ENCODE measurements around the gene GRID1.

GRID1 gene

DNA sequence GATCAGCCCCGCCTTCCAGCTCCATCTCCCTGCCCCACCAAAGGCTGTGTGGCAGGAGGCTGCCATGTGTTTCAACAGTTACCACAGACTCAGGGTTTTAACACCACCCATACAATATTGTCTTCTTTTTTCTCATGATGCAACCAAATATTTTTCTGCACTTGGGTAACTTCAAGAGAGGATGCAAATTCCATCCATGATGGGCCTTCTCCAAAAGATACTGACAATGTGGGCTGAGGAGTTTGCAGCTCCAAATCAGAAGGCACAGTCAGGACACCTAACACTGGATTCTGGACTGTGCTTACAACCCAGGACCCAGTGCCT lies 347.9 kb downstream of the GRID1 start:
- TF ChIP-seq, protein P1, sequence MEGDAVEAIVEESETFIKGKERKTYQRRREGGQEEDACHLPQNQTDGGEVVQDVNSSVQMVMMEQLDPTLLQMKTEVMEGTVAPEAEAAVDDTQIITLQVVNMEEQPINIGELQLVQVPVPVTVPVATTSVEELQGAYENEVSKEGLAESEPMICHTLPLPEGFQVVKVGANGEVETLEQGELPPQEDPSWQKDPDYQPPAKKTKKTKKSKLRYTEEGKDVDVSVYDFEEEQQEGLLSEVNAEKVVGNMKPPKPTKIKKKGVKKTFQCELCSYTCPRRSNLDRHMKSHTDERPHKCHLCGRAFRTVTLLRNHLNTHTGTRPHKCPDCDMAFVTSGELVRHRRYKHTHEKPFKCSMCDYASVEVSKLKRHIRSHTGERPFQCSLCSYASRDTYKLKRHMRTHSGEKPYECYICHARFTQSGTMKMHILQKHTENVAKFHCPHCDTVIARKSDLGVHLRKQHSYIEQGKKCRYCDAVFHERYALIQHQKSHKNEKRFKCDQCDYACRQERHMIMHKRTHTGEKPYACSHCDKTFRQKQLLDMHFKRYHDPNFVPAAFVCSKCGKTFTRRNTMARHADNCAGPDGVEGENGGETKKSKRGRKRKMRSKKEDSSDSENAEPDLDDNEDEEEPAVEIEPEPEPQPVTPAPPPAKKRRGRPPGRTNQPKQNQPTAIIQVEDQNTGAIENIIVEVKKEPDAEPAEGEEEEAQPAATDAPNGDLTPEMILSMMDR (IDR thresholded peaks at IDR 0.05; ENCODE audit: insufficient read depth, missing control alignments): no peak
- DNase-seq (ENCODE audit: insufficient read length, low spot score) (no peak), FAIRE-seq (no peak)

DNA sequence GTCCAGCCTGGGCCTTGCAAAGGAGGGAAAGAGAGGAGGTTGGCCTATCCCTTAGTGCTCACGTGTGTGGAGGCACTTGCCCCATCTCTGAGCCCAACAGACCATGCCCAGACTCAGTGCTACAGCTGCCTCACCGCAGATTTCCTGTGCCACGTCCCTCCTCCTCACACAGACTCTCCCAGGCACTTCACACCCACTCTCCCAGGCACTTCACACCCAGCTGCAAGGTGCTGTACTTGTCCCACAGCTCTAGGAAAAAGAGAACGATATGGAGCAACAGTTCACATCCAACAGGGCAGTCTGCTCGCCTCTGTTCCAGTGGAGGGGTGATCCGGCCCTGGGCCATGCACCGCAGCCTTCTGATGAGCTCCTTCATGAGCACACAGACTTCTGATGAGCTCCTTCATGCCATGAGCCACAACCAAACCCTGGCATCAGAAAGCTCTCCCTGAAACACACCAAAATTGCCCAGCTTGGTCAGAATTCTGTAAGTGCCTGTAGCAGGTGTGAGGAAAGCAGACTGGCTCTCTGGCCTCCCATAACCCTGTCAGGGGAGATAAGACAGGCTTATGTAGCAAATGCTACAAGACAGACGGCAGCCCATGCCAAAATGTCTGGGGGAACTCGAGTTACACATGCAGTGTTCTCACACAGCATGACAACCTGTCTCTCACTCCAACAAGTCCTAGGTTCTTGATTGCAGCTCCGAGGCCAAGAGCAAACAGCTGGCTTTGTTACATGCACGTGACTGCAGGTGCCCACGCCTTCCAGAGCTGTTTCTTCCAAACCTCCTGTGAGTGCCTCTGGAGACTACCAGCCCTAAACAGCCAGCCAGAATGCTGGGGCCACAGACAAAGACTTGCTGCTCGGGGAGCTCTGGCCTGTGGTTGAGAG lies 348.5 kb downstream of the GRID1 start:
- DNase-seq (ENCODE audit: insufficient read length, low spot score) (no peak), FAIRE-seq (no peak)
- TF ChIP-seq, protein P1 (IDR thresholded peaks at IDR 0.05; ENCODE audit: insufficient read depth, missing control alignments): no peak

DNA sequence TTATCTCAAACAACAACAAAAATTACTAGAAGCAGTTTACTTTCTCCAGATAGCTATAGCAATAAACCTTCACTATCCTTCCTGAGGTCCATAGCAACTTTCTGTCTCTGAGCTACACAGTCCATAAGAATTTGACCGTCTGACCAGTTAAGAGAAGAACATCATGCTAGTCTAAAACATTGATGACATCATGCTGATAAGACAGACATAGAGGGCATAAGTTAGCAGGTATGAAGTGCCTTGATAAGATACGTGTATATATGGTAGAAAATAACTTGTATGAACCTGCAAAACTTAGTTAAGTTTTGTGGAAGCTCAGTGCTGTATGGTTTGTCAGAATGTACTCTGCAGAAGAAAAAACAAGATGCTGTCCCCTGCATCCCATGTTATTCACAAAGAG lies 353.0 kb downstream of the GRID1 start:
- TF ChIP-seq, protein P1 (IDR thresholded peaks at IDR 0.05; ENCODE audit: insufficient read depth, missing control alignments): no peak
- no peak for FAIRE-seq
- no peak for DNase-seq (ENCODE audit: insufficient read length, low spot score)

DNA sequence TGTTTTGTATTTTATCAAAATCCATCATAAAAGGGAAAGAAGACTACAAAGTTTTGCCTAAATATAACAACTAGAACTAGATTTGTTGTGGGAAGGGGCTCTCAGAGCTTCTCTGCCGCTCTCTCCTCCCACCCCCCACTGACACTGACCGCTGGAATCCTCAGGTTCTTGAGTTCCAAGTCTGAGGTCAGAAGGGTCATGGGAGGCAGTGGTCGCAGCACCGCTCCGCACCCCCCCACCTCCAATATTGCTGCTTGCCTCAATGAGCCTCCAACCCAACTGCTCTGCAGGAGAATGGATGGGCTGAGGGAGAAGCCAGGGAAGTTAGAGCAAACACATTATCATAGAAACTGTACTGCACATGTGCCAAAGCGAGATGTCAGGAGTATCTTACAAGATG lies 359.4 kb downstream of the GRID1 start:
- FAIRE-seq (no peak), DNase-seq (ENCODE audit: insufficient read length, low spot score) (no peak)
- TF ChIP-seq, protein P1 (IDR thresholded peaks at IDR 0.05; ENCODE audit: insufficient read depth, missing control alignments): no peak

DNA sequence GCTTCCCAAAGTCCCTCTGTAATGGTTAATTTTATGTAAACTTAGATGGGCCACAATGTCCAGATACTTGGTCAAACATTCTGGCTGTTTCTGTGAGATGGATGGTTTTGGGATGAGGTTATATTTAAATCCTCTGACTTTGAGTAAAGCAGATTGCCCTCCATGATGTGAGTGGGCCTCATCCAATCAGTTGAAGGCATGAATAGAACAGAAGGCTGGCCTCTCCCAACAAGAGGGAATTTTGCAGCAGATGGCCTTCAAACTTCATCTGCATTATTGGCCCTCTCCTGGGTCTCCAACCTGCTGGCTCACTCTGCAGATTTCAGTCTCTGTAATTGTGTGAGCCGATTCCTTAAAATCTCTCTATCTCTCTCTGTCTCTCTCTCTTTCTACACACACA lies 362.3 kb downstream of the GRID1 start:
- TF ChIP-seq, protein P1 (IDR thresholded peaks at IDR 0.05; ENCODE audit: insufficient read depth, missing control alignments): no peak
- DNase-seq (ENCODE audit: insufficient read length, low spot score) (no peak), FAIRE-seq (no peak)

DNA sequence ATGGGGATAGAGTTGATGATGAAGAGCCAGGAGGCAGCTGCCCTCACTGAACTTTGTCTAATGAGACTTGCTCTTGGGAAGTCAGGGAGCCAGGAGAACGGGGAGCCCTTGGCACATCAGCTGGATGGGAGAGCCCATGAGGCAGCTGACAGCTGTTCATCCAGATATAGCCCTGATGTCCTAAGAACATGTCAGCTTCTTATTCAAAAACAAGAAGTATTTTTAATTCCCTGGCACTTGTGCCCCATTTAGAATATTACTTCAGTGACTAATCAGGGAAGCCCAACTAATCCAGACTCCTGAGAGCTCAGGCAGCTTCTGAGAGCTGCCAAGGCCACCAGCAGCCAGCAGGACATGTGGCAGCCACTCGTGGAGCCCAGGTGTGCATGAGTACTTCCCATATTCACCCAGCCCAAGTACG lies 363.4 kb downstream of the GRID1 start:
- DNase-seq (ENCODE audit: insufficient read length, low spot score) (no peak), FAIRE-seq (no peak)
- TF ChIP-seq, protein P1 (IDR thresholded peaks at IDR 0.05; ENCODE audit: insufficient read depth, missing control alignments): no peak

DNA sequence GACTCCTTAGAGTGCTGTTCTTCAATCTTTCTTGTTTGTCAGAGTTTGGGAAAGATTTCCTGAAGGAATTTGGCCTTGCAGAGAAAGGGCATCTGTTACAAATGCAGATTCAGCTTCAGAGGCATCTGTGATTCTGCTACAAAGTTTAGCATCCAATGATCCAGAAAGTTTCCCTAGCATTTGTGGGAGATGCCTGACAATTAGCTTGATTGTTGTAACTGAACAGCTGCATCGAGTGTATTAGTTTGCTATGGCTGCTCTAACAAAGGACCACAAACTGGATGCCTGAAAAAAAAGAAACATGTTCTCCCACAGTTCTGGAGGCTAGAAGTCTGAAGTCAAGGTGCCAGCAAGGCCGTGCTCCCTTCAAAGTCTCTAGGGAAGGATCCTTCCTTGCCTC lies 365.1 kb downstream of the GRID1 start:
- DNase-seq (ENCODE audit: insufficient read length, low spot score) (no peak), FAIRE-seq (no peak)
- TF ChIP-seq, protein P1 (IDR thresholded peaks at IDR 0.05; ENCODE audit: insufficient read depth, missing control alignments): no peak
